Raji (cell line): Measurements from ENCODE around the gene TMEM130.

ENCODE experiments used
- POLR2A ChIP-seq: IDR thresholded peaks from 2 replicates; pipeline ENCODE4 v1.6.1; 2011; ENCODE audit warnings: low read depth, low read length, control low read depth; ENCODE audit not compliant: insufficient read depth

Gene TMEM130

DNA sequence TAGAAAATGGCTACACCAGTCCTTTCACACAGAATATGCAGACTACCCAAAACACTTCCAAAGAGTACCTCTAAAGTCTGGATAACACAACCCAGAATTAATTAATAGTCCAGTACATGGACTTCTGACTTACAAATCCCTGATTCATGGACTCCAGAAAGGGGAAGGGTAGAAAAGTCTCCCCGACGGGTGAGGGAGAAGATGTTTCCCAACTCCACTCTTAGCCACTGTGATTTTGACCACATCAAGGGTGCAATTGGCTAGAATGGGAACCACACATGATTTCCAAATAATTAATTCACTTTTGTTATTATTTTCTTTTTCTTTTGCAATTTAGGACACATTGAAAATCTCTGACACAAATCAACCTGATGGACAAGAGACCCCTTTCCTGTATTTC is 1.4 kb downstream of the TMEM130 start:
- no peak for TF ChIP-seq POLR2A

DNA sequence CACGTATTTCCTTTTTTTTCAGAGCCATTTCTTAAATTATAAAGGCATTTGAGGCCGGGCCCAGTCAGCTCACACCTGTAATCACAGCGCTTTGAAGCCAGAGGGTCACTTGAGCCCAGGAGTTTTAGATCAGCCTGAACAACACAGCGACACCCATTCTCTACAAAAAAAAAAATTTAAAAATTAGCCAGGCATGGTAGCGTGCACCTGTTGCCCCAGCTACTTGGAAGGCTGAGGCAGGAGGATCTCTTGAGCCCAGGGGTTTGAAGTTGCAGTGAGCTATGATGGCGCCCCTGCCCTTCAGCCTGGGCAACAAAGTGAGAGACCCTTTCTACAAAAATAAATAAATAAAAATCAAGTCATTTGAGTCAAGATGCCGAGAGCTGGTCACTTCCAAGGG is 3.0 kb downstream of the TMEM130 start:
- TF ChIP-seq POLR2A: no peak

- no peak for TF ChIP-seq POLR2A
These were observed 3.5 kb downstream of the TMEM130 start for GRCh38 chr7:98866351-98866750.

- TF ChIP-seq POLR2A: no peak
These were observed 4.9 kb downstream of the TMEM130 start for GRCh38 chr7:98864731-98865453.

- no peak for TF ChIP-seq POLR2A
These were observed 6.2 kb downstream of the TMEM130 start for GRCh38 chr7:98863601-98864000.

- TF ChIP-seq POLR2A: no peak
These were observed 6.9 kb downstream of the TMEM130 start for GRCh38 chr7:98862716-98863420.

GRCh38 chr7:98862203-98862602 is 7.6 kb downstream of the TMEM130 start:
- TF ChIP-seq POLR2A: no peak

DNA sequence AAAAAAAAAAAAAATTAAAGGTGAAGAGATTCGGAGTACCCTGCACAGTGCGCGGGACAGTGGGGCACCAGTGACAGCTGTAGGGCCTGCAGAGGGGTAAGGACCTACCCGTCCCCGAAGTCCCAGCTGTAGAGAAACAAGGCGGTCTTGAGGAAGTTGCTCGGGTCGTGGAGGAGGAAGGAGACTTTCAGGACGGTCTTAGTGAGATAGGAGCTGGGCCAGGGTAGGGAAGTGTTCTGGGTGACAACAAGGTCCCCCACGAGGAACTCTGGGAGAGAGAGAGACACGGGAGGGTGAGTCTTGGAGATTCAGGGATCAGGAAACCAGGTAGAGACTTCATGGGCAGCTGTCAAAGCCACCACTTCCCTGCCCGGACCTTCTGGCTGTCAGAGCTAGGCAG is 9.7 kb downstream of the TMEM130 start:
- no peak for TF ChIP-seq POLR2A

DNA sequence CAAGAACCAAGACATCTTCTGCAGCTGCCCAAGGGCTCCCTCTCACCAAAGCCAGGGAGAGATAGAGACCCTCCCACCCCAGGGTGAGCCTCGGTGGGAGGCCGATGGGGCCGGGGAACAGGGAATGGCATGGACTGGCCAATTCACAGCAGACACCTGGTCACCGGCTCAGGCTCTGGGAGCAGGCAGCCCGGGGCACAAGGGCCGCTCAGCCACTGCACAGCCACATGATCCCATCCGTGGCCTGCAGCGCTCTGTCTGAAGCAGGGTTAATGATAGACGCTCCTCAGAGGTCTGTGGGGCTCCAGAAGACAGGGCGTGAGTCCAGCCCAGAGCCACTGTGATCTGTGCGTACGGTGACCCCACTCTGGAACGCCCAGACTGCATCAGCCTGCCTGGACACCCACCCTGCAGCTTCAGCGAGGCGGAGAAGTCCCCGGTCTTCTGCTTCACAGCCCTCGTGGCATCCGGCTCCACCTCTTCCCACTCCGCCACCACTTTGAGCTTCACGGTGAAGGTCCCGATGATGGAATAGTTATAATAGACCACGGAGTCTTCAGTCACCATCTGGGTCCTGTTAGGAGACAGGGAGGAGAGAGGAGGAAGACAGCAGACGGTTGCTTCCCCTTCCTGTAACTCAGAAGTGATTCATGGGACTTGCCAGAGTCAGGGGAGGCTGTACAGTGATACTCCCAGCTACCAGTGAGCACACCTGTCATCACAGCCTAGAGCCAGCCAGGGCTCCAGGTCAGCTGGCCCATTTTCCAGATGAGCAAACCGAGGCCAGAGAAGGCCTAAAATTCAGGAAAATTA is 14.0 kb downstream of the TMEM130 start:
- no peak for TF ChIP-seq POLR2A

DNA sequence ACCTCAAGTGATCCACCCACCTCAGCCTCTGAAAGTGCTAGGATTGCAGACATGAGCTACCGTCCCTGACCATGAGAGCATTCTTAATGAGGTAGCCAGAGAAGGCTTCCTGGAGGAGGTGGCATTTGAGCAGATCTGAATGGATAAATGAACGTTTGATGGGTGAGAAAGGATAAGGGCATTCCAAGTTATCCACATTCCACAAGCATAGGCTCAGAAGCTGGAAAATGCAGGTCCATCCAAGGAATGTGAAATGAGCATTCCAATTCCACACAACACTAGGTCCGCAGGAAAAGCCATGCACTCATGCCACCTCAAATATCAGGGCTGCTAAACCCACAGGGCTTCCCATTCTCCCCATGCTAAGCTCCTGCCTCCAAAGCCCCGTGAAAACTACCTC is 17.0 kb downstream of the TMEM130 start:
- TF ChIP-seq POLR2A: no peak

DNA sequence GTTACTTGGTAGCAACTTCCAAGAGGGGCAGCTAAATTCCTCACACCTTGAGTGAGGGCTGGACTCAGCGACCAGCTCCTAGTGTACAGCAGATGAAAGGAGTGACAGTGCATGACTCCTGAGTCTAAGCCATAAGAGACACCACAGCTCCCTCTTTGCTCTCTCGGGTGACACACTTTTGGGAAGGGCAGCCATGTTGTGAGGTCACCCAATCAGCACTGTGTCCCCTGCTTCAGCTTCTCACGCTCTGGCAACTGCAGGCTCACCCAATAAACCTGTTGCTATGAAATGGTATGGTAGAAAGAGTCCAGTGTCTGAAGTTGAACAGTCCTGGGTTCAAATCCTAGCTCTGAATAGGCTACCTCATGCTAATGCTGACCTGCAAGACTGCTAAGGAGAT is 20.9 kb downstream of the TMEM130 start:
- TF ChIP-seq POLR2A: no peak

DNA sequence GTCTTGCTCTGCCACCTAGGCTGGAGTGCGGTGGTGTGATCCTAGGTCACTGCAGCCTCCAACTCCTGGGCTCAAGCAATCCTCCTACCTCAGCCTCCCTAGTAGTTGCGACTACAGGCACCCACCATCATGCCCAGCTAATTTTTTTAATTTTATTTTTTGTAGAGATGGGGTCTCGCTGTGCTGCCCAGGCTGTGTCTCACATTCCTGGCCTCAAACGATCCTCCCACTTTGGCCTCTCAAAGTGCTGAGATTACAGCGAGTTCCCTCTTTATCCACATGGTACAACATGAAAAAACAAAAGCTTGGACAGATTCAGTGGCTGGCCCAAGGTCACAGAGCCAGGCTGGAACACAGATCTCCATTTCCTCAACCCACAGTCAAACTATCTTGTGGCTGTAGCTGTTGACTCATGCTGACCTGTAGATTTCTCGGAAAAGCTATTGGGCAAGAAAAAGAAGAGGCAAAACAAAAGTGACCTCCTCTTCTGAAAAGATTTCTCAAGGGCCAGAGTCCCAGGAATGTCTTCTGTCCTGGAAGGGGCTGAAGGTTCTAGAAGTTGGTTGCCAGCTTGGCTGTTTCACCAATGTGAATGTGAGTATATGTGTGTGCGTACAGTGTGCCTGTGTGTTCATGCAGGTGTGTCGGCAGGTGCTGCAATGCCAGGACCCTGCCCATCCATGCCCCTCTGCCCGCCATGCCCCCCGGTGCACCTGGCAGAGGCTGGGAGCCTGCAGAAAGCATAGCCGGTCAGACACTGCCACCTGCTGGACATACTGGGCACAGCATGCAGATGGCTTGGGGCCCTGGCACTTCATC is 28.4 kb downstream of the TMEM130 start:
- TF ChIP-seq POLR2A: no peak

DNA sequence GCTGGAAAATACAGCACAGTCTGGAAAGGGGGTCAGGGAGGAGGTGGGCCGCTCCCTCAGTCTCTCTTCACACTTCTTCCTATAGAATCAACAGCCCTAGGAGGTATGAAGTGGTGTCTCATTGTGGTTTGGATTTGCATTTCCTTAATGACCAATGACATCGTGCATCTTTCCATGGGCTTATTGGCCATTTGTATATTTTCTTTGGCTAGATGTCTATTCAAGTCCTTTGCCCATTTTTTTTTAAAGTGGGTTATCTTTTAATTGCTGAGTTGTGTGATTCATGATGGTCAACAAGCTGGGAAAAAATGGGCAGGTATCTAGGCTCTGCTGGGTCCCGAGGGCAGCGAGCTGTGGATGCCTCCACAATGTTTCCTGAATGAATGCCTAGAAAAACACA is 29.1 kb downstream of the TMEM130 start:
- TF ChIP-seq POLR2A: no peak

GRCh38 chr7:98840096-98840495 is 29.7 kb downstream of the TMEM130 start:
- no peak for TF ChIP-seq POLR2A

GRCh38 chr7:98837630-98837972 is 32.2 kb downstream of the TMEM130 start:
- no peak for TF ChIP-seq POLR2A

DNA sequence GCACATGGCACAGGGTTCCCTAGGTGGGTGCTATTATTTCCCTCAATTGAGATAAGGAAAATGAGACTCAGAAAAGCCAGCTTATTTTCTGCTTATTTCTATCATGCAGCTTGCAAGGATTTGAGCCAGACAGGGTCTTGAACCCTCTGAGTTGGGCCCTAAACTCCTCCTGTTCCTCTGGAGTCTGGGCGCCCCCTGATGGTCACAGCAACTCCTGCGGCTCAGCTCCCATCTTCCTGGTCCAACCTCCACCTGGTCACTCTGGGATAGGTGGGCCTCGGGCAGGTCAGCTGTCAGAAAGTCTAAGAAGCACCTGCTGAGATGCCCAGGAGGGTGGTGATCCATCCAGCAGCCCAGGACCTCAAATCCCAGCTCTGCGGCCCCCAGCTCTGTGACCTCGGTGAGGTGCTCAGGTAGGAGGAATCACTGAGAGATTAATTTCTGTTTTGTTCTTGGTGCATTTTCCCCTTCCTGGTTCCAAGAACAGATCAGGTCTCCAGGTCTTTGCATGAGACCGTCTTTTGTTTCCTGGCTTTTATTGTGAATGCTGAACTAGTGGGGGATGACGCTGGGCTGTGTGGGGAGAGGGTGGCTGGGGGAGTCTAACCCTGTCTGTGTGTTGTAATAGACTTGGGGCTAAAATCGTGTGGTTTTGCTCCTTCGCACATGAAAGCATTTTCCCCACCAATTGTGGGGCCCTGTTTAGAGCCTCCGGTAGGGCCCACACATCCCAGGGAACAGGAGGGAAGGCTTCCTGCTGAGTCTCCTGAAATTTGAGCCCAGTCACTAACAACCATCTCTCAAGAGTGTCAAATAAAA is 32.8 kb downstream of the TMEM130 start:
- TF ChIP-seq POLR2A: no peak
